DOHH2 (cell line): Measurements from ENCODE around the gene PCDH9.

Experiments used
- CTCF ChIP-seq: fragments of 200-600 bp; sonication (generic); IDR thresholded peaks from one replicate; pipeline ENCODE4 v1.5.1; 2014; ENCODE audit warnings: antibody characterized with exemption, mild to moderate bottlenecking, low read depth, low read length; ENCODE audit not compliant: poor library complexity, severe bottlenecking
- EZH2phosphoT487 ChIP-seq: fragments of 200-600 bp; sonication (generic); IDR thresholded peaks from 2 replicates; pipeline ENCODE4 v1.6.1; 2017; ENCODE audit warnings: borderline replicate concordance, mild to moderate bottlenecking, antibody characterized with exemption, low read length, moderate library complexity, mixed read lengths

GRCh38 chr13:66266348-66266747, 963.8 kb downstream of the PCDH9 start:
- TF ChIP-seq EZH2phosphoT487 (no peak), CTCF (no peak)
